COLO668 (cell line): ENCODE measurements around the gene CRYZL1.
"Not testable (repeated sequence)": the region's sequence is repeated elsewhere in the genome, so short reads cannot be mapped to it uniquely, and the experiment has no call there.

ENCODE experiments used
- DNase-seq: peaks from one replicate; lab custom pipeline; 2025; ENCODE audit not compliant: unreplicated experiment; lab: John Stamatoyannopoulos, UW

CRYZL1 gene

GRCh38 chr21:33640697-33641351 lies 717 bp downstream of the CRYZL1 start:
- DNase-seq: peak; percentile 19

- DNase-seq: no peak
Measured at GRCh38 chr21:33634254-33634653, 7.3 kb downstream of the CRYZL1 start.

- not testable (repeated sequence) for DNase-seq
Measured at GRCh38 chr21:33626151-33626550, 15.4 kb downstream of the CRYZL1 start.

- no peak for DNase-seq
Measured at GRCh38 chr21:33622253-33622652, 19.3 kb downstream of the CRYZL1 start.

GRCh38 chr21:33619726-33620125 lies 21.8 kb downstream of the CRYZL1 start:
- DNase-seq: no peak

GRCh38 chr21:33618407-33618806 lies 23.1 kb downstream of the CRYZL1 start:
- no peak for DNase-seq

- not testable (repeated sequence) for DNase-seq
Measured at GRCh38 chr21:33617565-33617964, 24.0 kb downstream of the CRYZL1 start.

- no peak for DNase-seq
Measured at GRCh38 chr21:33611006-33611744, 30.4 kb downstream of the CRYZL1 start.

GRCh38 chr21:33608559-33608958 lies 33.0 kb downstream of the CRYZL1 start:
- no peak for DNase-seq

GRCh38 chr21:33598051-33598450 lies 43.5 kb downstream of the CRYZL1 start:
- DNase-seq: no peak

GRCh38 chr21:33588485-33589335 lies 52.8 kb downstream of the CRYZL1 start, which contains the start of gene DONSON:
Gene DONSON, minus strand, starts transcription at chr21:33588684. Its CDS starts 43 bp downstream, at chr21:33588641.
- DNase-seq: peak; percentile 95

GRCh38 chr21:33587792-33588484 lies 53.6 kb downstream of the CRYZL1 start:
- peak; percentile 63 for DNase-seq

- no peak for DNase-seq
Measured at GRCh38 chr21:33586927-33587326, 54.6 kb downstream of the CRYZL1 start.

GRCh38 chr21:33584455-33584854 lies 57.1 kb downstream of the CRYZL1 start:
- DNase-seq: no peak

GRCh38 chr21:33578959-33579542 lies 62.5 kb downstream of the CRYZL1 start:
- no peak for DNase-seq

GRCh38 chr21:33578214-33578613 lies 63.3 kb downstream of the CRYZL1 start:
- DNase-seq: no peak

GRCh38 chr21:33576741-33577141 lies 64.8 kb downstream of the CRYZL1 start:
- DNase-seq: not testable (repeated sequence)

- DNase-seq: no peak
Measured at GRCh38 chr21:33572350-33572749, 69.2 kb downstream of the CRYZL1 start.

- no peak for DNase-seq
Measured at GRCh38 chr21:33569991-33570390, 71.5 kb downstream of the CRYZL1 start.

- DNase-seq: no peak
Measured at GRCh38 chr21:33568448-33568847, 73.1 kb downstream of the CRYZL1 start.

- DNase-seq: no peak
Measured at GRCh38 chr21:33567914-33568313, 73.6 kb downstream of the CRYZL1 start.
